ENCODE measurements around the gene ADARB2. TPM values are rescaled to one million over a fixed set of nuclear protein-coding genes. Genes with fewer than 3 reads are reported as not detected.

Gene ADARB2
- total and polyA plus RNA-seq, 10 of the 15 experiments (the other 5 are each of a cell fraction or from before 2014, with no cell fraction given) = 0.02 to 4.1 (median 0.76) TPM

GRCh38 chr10:1150638-1150955 is 586.7 kb downstream of the ADARB2 start:
- Histone ChIP-seq H3K27me3 (replicated peaks in 1 of 2; ENCODE audit: control insufficient read depth in 2 of 2, insufficient read depth in 2 of 2, low read length in 1 of 2) (no peaks in the 10 kb centered on the region; a peak in 1 of 4 replicates), H3K9me3 (replicated peaks; ENCODE audit: control insufficient read depth, insufficient read depth, low read length) (no peaks in the 10 kb centered on the region; the same call in 2 of the 3 replicates), H3K4me3 (no peak overlapping the region), H3K4me1 (ENCODE audit: control insufficient read depth, insufficient read depth, low read length) (no peaks in the 10 kb centered on the region), H3K27ac (ENCODE audit: control insufficient read depth, insufficient read depth) (no peak overlapping the region), H3K4me2 (ENCODE audit: control insufficient read depth, insufficient read depth) (no peak overlapping the region), H4K20me1 (ENCODE audit: control insufficient read depth, insufficient read depth) (no peaks in the 10 kb centered on the region), H3K79me2 (ENCODE audit: control insufficient read depth, insufficient read depth, low read length) (no peaks in the 10 kb centered on the region), H2AFZ (ENCODE audit: control insufficient read depth, low read depth, low read length) (no peak overlapping the region), H3K36me3 (ENCODE audit: control insufficient read depth in 2 of 2, insufficient read depth in 2 of 2, low read length in 1 of 2) (no peaks in the 10 kb centered on the region), H3K9ac (ENCODE audit: control insufficient read depth, insufficient read depth, low read length) (no peak overlapping the region)
- no peak for FAIRE-seq
- intact Hi-C loops (cut with micrococcal nuclease; ENCODE audit: unreplicated experiment) (no loop called here), in situ Hi-C loops (cut with MboI) (no loop called here)
- ATAC-seq = no peak
- SMC1A ChIA-PET (ENCODE audit: uncharacterized antibody, unreplicated experiment) = no interaction called here
- 8% methylated on average over 13 of the region's 13 CpGs for WGBS (ENCODE audit: insufficient coverage, insufficient replicate concordance, low lambda C conversion rate, missing lambda C conversion rate)
- POLR2A ChIA-PET = no interaction called here
- RAD21 ChIA-PET (ENCODE audit: unreplicated experiment) = no interaction called here
- BruUV-seq (replicated peaks) = no TSS peak
- CTCF ChIA-PET = no interaction called here
- no peak for DNase-seq (ENCODE audit: low read depth, low spot score)
- TF ChIP-seq POLR2A (IDR thresholded peaks at IDR 0.05; ENCODE audit: low read depth, low read length) (no peak), ZBED1 (IDR thresholded peaks at IDR 0.05; ENCODE audit: borderline replicate concordance) (no peak), BMI1 (IDR thresholded peaks at IDR 0.05; ENCODE audit: borderline replicate concordance) (no peak), ESRRA (IDR thresholded peaks at IDR 0.05; ENCODE audit: low read length) (no peak)
- TF ChIP-seq, protein P1, sequence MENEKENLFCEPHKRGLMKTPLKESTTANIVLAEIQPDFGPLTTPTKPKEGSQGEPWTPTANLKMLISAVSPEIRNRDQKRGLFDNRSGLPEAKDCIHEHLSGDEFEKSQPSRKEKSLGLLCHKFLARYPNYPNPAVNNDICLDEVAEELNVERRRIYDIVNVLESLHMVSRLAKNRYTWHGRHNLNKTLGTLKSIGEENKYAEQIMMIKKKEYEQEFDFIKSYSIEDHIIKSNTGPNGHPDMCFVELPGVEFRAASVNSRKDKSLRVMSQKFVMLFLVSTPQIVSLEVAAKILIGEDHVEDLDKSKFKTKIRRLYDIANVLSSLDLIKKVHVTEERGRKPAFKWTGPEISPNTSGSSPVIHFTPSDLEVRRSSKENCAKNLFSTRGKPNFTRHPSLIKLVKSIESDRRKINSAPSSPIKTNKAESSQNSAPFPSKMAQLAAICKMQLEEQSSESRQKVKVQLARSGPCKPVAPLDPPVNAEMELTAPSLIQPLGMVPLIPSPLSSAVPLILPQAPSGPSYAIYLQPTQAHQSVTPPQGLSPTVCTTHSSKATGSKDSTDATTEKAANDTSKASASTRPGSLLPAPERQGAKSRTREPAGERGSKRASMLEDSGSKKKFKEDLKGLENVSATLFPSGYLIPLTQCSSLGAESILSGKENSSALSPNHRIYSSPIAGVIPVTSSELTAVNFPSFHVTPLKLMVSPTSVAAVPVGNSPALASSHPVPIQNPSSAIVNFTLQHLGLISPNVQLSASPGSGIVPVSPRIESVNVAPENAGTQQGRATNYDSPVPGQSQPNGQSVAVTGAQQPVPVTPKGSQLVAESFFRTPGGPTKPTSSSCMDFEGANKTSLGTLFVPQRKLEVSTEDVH (IDR thresholded peaks at IDR 0.05; ENCODE audit: low read depth, partially characterized antibody) = no peak

All from GM12878 (cell line).